NCI-H2171 (cell line): ENCODE measurements around the gene GADL1.

Experiments used
- DNase-seq: peaks from one replicate; lab custom pipeline; 2025; lab: John Stamatoyannopoulos, UW

GADL1 gene

GRCh38 chr3:30721314-30721634 is 173.2 kb downstream of the GADL1 start:
- DNase-seq, result no peak

GRCh38 chr3:30720586-30721313 is 173.7 kb downstream of the GADL1 start:
- DNase-seq, result no peak

- DNase-seq, result no peak
These were observed 174.9 kb downstream of the GADL1 start for GRCh38 chr3:30719536-30719935.

- no peak for DNase-seq
These were observed 180.5 kb downstream of the GADL1 start for GRCh38 chr3:30713885-30714503.

- no peak for DNase-seq
These were observed 181.5 kb downstream of the GADL1 start for GRCh38 chr3:30712991-30713390.

- DNase-seq, result no peak
These were observed 182.6 kb downstream of the GADL1 start for GRCh38 chr3:30711867-30712266.

- no peak for DNase-seq
These were observed 183.3 kb downstream of the GADL1 start for GRCh38 chr3:30711151-30711550.

- no peak for DNase-seq
These were observed 184.4 kb downstream of the GADL1 start for GRCh38 chr3:30710017-30710416.

GRCh38 chr3:30708472-30708871 is 186.0 kb downstream of the GADL1 start:
- DNase-seq, result no peak

- no peak for DNase-seq
These were observed 186.6 kb downstream of the GADL1 start for GRCh38 chr3:30707825-30708224.

GRCh38 chr3:30704931-30705890 is 189.2 kb downstream of the GADL1 start:
- DNase-seq, result no peak

- no peak for DNase-seq
These were observed 191.5 kb downstream of the GADL1 start for GRCh38 chr3:30702828-30703397.

GRCh38 chr3:30702038-30702827 is 192.2 kb downstream of the GADL1 start:
- no peak for DNase-seq

- DNase-seq, result no peak
These were observed 193.6 kb downstream of the GADL1 start for GRCh38 chr3:30700702-30701321.

- no peak for DNase-seq
These were observed 194.5 kb downstream of the GADL1 start for GRCh38 chr3:30699927-30700326.

- DNase-seq, result no peak
These were observed 195.9 kb downstream of the GADL1 start for GRCh38 chr3:30698549-30698948.

GRCh38 chr3:30696896-30697295 is 197.6 kb downstream of the GADL1 start:
- no peak for DNase-seq

GRCh38 chr3:30696403-30696819 is 198.1 kb downstream of the GADL1 start:
- no peak for DNase-seq

- DNase-seq, result no peak
These were observed 199.0 kb downstream of the GADL1 start for GRCh38 chr3:30695302-30696061.

- no peak for DNase-seq
These were observed 199.8 kb downstream of the GADL1 start for GRCh38 chr3:30694668-30695067.
